ENCODE measurements around the gene DCDC1.

DNA sequence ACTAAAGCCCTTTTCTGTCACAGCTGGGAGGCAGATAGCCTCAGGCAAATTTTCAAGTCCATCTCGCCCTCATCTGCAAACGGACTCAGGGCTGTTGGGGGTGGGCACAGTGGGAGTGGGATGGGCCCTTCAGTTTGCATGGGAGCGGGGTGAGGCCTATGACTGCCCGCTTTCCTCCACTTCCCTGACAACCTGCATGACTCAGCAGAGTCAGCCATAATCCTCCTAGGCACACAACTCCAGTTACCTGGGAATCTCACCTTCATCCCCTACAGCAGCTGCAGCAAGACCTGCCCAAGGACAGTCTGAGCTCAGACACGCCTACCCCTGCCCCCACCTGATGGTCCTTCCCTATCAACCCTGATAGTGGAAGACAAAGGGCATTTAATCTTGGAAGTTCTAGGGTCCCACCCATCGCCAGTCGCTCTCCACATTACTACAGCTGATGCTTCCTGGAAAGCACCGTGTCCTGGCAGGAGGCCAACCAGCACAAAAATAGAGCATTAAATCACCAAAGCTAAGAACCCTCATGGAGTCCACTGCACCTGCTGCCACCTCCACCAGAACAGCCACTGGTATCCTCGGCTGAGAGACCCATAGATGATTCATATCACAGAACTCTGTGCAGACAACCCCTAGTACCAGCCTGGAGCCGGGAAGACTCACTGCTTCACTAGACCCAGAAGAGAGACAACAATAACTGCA is 319.3 kb downstream of the DCDC1 start:
- TF ChIP-seq POLR2A (IDR thresholded peaks at IDR 0.05), result no peak
- TF ChIP-seq, protein P1, sequence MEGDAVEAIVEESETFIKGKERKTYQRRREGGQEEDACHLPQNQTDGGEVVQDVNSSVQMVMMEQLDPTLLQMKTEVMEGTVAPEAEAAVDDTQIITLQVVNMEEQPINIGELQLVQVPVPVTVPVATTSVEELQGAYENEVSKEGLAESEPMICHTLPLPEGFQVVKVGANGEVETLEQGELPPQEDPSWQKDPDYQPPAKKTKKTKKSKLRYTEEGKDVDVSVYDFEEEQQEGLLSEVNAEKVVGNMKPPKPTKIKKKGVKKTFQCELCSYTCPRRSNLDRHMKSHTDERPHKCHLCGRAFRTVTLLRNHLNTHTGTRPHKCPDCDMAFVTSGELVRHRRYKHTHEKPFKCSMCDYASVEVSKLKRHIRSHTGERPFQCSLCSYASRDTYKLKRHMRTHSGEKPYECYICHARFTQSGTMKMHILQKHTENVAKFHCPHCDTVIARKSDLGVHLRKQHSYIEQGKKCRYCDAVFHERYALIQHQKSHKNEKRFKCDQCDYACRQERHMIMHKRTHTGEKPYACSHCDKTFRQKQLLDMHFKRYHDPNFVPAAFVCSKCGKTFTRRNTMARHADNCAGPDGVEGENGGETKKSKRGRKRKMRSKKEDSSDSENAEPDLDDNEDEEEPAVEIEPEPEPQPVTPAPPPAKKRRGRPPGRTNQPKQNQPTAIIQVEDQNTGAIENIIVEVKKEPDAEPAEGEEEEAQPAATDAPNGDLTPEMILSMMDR (IDR thresholded peaks at IDR 0.05), result no peak
